Globus pallidus (tissue), 1 donor: ENCODE data around the gene FAM120A.
"Not testable (repeated sequence)": the region's sequence is repeated elsewhere in the genome, so short reads cannot be mapped to it uniquely, and the experiment has no call there.

Experiments used
- DNase-seq: peaks from one replicate; pipeline ENCODE4 v3.0.0-alpha.2; 2015; ENCODE audit warnings: low spot score

FAM120A gene

DNA sequence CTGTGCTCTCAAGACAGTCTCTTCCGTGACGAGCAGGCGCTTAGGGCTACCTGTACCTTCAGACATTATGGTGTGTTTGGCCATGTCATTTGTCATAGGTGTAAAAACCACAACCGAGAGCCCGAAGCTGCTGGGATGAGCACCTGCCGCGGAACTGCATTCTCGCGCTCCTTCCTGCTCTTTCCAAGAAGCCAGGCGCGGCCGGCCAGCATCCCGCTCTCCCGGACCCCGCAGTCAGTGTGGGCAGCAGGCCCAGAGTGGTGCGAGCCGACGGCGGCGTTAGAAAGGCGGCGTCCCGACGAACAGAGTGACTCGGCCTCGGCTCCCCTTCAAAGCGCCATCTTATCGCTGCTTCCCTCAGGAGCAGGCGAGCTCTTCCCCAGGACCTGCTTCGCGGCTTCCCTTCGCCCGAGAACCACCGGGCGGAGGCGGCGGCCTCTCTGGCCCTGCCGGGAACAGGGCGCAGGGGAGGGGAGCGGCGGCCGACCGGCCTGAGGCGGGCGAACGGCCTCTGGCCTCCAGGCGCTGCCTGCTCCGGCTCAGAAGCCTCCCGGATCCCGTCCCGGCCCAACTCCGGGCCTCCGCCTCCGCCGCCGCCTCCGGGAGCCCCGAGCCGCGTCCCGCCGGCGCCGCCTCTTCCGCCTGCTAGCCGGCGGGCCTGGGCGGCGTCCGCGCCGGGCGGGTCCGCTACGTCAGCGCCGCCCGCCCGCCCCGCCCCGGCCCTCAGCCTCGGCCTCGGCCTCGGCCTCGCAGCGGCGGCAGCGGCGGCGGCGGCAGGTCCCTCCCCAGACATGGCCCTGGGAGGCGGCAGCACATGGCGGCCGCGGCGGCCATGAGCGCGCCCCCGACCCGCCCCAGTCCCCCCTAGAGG, at the start of gene FAM120A:
TSS of gene FAM120A (plus strand) at position 741 of the 871 bp plus-strand sequence. CDS start 231 bp downstream, outside the sequence.
- peak; percentile 78 for DNase-seq

DNA sequence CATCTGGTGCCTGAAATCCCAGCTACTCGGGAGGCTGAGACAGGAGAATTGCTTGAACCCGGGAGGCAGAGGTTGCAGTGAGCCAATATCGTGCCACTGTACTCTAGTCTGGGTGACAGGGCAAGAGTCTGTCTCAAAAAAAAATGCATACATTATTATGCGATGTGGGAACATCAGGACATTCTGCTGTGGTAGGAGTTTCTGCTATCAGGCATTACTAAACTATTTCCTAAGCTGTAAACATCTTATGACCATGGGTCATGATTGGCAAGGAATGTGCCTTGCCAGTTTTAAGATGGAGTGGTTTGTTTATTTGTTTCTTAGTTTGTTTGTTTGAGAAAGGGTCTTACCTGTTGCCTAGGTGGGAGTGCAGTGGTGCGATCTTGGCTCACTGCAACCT, 45.1 kb upstream of the FAM120A start:
- no peak for DNase-seq

- no peak for DNase-seq
Observed at GRCh38 chr9:93413530-93413929, 38.0 kb upstream of the FAM120A start.

DNA sequence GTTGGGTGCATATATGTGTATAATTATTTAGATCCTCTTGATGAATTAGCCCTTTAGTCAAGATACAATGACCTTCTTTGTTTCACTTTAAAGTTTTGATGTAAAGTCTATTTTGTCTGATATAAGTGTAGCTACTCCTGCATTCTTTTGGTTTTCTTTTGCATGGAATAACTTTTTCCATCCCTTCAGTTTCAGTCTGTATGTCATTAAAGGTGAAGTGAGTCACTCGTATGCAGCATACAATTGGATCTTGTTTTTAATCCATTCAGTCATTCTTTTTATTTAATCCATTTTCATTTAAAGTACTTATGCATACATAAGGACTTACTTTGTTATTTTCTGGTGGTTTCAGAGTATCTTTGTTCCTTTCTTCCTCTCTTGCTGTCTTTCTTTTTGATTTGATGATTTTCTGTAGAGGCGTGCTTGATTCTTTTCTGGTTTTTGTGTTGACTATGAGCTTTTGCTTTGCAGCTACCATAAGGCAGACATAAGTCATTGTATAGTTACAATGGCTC, 36.3 kb upstream of the FAM120A start:
- no peak for DNase-seq

DNA sequence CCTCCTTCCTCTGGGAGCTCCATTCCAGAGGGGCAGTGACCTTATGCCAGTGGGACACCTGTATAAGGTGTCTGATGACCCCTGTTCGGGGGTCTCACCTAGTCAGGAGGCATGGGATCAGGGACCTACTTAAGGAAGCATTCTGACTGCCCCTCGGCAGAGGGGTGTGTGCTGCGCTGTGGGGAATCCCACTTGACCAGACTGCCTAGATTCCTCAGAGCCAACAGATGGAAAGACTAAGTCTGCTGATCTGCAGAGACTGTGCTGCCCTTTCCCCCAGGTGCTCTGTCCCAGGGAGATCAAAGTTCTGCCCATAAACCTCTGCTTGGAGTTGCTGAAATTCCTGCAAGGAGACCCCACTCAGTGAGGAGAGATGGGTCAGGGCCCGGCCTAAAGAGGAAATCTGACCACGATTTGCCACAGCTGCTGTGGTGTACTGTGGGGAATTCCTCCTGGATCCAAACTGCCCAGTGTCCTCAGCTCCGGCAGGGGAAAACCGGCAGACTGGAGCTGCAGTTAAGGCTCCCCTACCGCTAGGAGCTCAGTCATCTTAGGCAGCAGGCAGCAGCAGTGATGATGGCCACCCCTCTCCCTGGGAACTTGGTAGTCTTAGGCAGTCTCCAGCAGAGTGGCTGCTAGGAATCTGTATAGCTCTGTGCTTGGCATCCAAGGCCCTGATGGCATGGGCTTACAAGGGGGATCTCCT, 34.8 kb upstream of the FAM120A start:
- DNase-seq, result no peak

- DNase-seq, result no peak
Observed at GRCh38 chr9:93417538-93417937, 33.9 kb upstream of the FAM120A start.

- DNase-seq, result no peak
Observed at GRCh38 chr9:93419023-93419422, 32.5 kb upstream of the FAM120A start.

GRCh38 chr9:93422977-93423616, 28.4 kb upstream of the FAM120A start:
- no peak for DNase-seq

DNA sequence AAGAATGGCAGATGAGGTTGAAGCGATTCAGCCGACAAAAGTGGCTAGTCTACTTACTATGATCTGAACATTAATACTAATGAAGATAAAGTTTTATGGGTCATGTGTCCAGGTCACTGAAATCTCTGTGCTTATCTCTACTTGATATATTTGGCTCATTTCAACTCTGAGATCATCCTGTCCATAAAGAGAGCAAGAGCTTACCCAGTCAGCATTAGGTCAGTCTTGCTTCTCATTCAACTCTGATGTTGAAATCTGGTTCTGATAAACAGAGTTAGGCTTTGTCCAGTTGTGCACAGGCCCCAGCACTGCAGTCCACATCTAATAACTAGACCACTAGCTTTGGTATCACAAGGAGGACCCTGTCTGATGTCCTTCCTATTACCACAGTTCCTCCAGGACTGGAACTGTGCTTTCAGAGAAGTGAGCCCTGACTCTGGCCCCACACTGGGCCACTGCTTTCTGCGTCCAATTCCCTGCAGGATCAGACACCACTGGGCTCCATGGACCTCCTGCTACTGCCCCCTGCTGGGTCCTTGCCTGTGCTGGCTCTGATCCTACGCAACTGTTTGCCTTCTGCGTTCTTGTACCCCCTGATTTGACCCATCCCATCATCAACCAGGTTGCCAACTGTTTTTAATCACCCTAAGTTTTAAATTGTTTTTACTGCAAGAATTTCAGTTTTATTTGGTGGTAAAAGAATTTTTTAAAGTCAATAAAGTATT, 23.7 kb upstream of the FAM120A start:
- no peak for DNase-seq

GRCh38 chr9:93431539-93432105, 19.9 kb upstream of the FAM120A start:
- DNase-seq, result no peak

DNA sequence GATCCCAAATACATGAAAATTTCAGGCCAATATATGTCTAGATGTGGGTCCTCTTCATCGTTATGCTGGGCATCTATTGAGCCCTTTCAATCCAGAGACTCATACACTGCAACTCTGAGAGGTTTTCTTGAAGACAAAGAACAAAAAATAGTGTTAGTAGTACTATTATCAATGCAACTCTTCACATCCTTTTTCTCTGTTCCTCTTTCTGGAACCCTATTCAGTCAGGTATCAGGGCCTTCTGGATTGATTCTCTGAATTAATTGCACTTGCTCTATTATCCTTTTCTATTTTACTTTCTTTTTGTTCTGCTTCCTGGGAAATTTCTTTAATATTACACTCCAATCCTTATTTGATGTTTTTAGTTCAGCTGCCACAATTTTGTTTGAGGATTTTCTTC, 18.5 kb upstream of the FAM120A start:
- no peak for DNase-seq

DNA sequence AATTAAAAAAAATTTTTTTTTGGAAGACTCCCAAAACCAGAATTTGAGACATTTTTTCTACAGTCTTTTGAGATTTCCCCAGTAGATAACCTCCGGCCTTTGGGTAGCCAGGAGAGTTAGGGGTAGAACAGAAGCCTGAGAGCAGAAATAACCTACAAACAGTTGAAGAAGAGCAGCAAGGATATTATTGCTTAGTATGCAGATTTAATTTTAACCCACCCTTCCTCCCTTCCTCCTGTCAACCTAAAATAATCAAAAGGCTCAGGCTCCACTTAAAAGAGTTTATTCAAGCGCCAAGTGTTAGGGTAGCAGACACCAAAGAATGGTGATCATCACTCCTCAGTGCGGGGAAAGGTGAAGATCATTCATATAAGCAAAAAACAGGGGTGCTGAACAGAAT, 17.4 kb upstream of the FAM120A start:
- no peak for DNase-seq

DNA sequence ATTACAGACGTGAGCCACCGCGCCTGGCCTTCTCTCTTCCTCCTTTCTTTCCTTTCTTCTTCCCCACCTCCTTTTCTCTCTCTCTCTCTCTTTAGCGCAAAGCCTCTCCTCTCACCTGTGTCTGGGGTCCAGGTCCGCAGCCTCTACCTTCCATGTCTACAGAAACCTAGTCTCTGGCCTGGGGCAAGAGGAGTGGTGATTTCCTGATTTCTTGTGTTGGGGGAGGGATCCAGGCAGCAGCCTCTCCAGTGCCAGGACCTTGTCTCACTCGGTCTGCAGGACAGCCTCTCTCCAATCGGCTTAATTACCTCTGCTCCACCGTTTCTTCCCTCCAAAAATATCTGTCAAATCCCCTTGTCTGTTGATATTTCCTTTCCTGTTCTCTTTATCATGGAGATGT, 16.1 kb upstream of the FAM120A start:
- no peak for DNase-seq

- no peak for DNase-seq
Observed at GRCh38 chr9:93436218-93436617, 15.3 kb upstream of the FAM120A start.

GRCh38 chr9:93436655-93437407, 14.7 kb upstream of the FAM120A start:
- DNase-seq, result no peak

- DNase-seq, result no peak
Observed at GRCh38 chr9:93437996-93438395, 13.5 kb upstream of the FAM120A start.

DNA sequence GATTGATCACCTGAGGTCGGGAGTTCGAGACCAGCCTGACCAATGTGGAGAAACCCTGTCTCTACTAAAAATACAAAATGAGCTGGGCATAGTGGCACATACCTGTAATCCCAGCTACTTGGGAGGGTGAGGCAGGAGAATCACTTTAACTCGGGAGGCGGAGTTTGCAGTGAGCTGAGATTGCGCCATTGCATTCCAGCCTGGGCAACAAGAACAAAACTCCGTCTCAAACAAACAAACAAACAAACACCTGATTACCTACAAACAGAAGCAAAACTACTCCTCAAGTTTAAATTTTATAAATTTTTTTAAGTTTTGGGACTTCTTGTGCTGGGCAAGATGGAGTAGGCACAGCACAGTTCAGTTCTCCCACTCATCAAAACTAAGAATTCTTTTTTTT, 12.2 kb upstream of the FAM120A start:
- DNase-seq, result not testable (repeated sequence)

DNA sequence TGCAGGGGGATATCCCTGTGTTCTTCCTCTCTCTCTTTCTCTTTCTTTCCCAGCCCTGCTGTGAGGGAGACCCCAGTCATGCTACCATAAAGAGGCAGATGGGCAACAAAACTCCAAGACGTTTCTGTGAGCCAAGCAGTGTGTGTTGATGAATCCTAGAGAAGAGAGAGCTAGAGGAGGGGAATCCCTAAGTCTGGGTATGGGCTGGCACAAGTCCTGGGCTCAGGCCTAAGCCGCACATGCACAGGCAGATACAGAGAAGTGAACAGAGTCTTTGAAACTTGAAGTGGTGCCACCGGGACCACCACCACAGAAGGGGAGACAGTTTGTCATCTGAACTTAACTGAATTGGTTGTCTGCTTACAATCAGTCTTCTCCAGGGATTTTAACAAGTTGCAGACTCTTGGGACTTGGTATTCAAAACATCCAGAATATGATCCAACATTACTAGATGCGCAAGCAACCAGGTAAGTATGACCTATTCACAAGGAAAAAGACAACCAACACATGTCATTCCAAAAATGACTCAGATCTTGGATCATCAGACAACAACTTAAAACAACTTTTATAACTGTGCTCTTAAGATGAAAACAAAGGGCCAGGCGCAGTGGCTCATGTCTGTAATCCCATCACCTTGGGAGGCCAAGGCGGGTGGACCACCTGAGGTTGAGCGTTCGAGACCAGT, 10.4 kb upstream of the FAM120A start:
- no peak for DNase-seq

DNA sequence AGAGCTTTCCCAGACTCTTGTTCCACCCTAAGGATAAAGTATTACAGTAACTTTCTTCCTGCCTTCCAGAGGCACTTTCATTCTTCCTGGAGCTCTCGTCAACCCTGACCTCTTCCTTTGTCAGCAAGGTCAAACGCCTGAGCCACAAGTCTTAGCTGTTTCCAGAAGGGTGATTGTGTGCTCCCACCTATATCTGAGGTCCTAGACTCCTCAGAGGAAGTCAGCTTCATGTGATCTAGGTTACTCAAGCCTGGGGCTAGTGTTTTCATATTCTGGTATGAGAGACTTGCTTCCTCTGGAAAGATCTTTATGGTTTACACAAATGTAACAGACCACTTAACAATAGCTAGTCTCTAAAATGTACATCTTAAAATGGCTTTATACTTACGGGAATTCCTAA, 5.4 kb upstream of the FAM120A start:
- DNase-seq, result no peak

DNA sequence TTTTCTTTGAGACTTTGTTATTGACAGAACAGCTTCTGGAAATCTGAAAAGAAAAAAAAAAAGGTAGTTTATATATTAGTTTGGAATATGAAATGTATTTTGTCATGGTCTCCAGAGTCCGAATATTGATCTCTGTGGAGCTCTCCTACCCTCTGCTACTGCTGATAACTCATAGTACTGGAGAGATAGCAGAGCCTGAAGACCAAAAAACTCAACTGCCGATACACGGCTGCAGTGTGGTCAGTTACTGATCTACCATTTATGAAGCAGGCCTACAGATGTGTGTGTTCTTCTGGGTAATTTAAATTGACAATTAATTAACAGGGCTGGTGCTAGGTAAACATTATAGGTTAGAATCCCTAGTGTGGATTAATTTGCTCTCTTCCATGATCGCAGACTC, 3.8 kb upstream of the FAM120A start:
- no peak for DNase-seq
